Psoas muscle (tissue), 8 donors: ENCODE results near the gene ZFAND2A. TPM values are rescaled to one million over a fixed set of nuclear protein-coding genes. Genes with fewer than 3 reads are reported as not detected.

ENCODE experiments used
- ATAC-seq, 4 donors: fragments of 200-7000 bp; cut with Tn5 transposase; one replicate each; pipeline ENCODE4 v1.9.1; 2020; ENCODE audit warnings: moderate library complexity in 3 of 4, mild to moderate bottlenecking in 2 of 4
- DNase-seq, 2 donors: peaks; one replicate each; pipeline ENCODE4 v3.0.0-alpha.2; 2020
- H3K27ac ChIP-seq: fragments of 200-600 bp; one replicate; pipeline ENCODE4 v1.8.0; 2022
- H3K27me3 ChIP-seq, 3 donors: fragments of 200-600 bp in 1 of 3; one replicate each; pipeline versions ENCODE4 v1.6.1 to v1.8.0; 2013 to 2022; ENCODE audit warnings: low read length in 2 of 3, mild to moderate bottlenecking in 2 of 3, moderate library complexity in 1 of 3; ENCODE audit not compliant: insufficient read depth in 3 of 3
- H3K36me3 ChIP-seq, 2 donors: fragments of 200-600 bp in 1 of 2; one replicate each; pipeline versions ENCODE4 v1.6.1 to v1.8.0; 2013 to 2022; ENCODE audit warnings: low read depth in 1 of 2, mild to moderate bottlenecking in 1 of 2, moderate library complexity in 1 of 2; ENCODE audit not compliant: insufficient read depth in 1 of 2
- H3K4me1 ChIP-seq: fragments of 200-600 bp; one replicate; pipeline ENCODE4 v1.8.0; 2022
- H3K4me3 ChIP-seq: fragments of 200-600 bp; one replicate; pipeline ENCODE4 v1.8.0; 2022; ENCODE audit warnings: mild to moderate bottlenecking
- H3K9me3 ChIP-seq: fragments of 200-600 bp; one replicate; pipeline ENCODE4 v1.8.0; 2022
- WGBS, 3 donors: extraction: QIAGEN DNeasy Blood & Tissue Kit; methylation state at CpG; one replicate each; pipeline versions ENCODE4 v1.1.6 to v1.1.7; 2013; 5-methylcytosine and 5-hydroxymethylcytosine counted together
- intact Hi-C, 2 donors: fragments of 100-400 bp; cut with DNase I; formaldehyde crosslinking; loops; one replicate each; pipeline versions ENCODE4 v1.11.0 to v1.14.2; 2022
- polyA plus RNA-seq, 3 donors: library from polyadenylated mRNA; stranded (reverse); fragments of 200-250 nt; gene quantifications; one replicate each; pipeline ENCODE4 v1.2.3, GENCODE V29; 2013
- total RNA-seq, 4 donors: library from RNA; stranded (reverse); fragmentation: NEBNext Ultra II Directional in 2 of 4; extraction: Animal tissue kit (Norgen Biotek cat#: 25700) in 2 of 4; gene quantifications; one replicate each; pipeline versions ENCODE4 v1.2.1 to v1.2.4, GENCODE V29; 2021 to 2023
- TF ChIP-seq, protein P1 (sequence below): fragments of 200-600 bp; IDR thresholded peaks from one replicate; pipeline ENCODE4 v1.8.0; 2022; ENCODE audit warnings: antibody characterized with exemption
- donor health status: healthy with polysubstance abuse.
- donor health status: DM: no; HTN: no; CAD: no; lungs with moderate emphysema.
- donor health status: Bipolar disorder and iron deficiency.
- donor health status: healthy.
- donor health status: DM: yes; HTN: yes; CAD: no.
- donor health status: DM: no; HTN: no; CAD: no.
- donor health status: DM: no; HTN: no; CAD: no.
- donor health status: DM: yes; HTN: yes; CAD: no.

Gene ZFAND2A
- total and polyA plus RNA-seq, 7 donors: 5.7 to 61.1 (median 18.4) TPM

DNA sequence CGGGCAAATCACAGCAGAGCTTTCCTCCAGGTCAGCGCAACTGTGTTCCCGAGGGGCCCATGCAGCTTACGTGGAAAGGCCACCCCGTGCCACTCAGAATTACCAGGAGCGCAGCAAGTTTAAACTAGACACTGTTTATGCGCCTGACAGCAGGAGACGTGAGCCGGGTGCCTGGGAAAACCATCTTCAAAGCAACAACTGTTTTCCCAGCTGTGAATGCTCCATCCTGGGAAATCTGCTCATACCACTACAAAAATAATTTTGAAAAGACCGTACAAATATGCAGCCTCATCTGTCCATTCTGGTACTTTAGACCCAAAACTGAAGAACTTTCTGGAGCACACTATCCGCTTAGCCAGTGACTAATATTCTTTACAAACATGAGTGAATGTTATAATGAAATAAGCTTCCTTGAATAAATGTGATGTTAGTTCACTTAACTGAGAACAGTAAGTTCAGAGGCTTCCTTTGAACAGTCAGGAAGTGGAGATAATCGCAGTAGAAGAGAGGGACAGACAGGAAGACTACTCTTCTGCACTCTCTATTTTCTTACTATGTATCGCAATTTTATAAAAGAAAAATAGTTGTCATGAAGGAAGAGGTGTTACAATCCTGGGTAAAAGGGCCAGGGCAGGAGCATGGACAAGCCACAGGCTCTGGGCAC lies 55.3 kb downstream of the ZFAND2A start:
- DNase-seq: peak in 1 of 2 donors; percentile 32
- H3K27ac ChIP-seq: peak overlapping the region; percentile 25
- no peaks in the 10 kb centered on the region for H3K36me3 ChIP-seq
- H3K4me1 ChIP-seq: peaks cover 16% of the 10 kb centered on the region
- ATAC-seq: no peak
- H3K9me3 ChIP-seq: no peaks in the 10 kb centered on the region
- 71 to 79% (median 73%) methylated on average over 13 of the region's 13 CpGs for WGBS, 3 donors
- intact Hi-C loops: no loop called here
- TF ChIP-seq, protein P1, sequence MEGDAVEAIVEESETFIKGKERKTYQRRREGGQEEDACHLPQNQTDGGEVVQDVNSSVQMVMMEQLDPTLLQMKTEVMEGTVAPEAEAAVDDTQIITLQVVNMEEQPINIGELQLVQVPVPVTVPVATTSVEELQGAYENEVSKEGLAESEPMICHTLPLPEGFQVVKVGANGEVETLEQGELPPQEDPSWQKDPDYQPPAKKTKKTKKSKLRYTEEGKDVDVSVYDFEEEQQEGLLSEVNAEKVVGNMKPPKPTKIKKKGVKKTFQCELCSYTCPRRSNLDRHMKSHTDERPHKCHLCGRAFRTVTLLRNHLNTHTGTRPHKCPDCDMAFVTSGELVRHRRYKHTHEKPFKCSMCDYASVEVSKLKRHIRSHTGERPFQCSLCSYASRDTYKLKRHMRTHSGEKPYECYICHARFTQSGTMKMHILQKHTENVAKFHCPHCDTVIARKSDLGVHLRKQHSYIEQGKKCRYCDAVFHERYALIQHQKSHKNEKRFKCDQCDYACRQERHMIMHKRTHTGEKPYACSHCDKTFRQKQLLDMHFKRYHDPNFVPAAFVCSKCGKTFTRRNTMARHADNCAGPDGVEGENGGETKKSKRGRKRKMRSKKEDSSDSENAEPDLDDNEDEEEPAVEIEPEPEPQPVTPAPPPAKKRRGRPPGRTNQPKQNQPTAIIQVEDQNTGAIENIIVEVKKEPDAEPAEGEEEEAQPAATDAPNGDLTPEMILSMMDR: no peak
- H3K4me3 ChIP-seq: no peak overlapping the region
- H3K27me3 ChIP-seq: no peaks in the 10 kb centered on the region

DNA sequence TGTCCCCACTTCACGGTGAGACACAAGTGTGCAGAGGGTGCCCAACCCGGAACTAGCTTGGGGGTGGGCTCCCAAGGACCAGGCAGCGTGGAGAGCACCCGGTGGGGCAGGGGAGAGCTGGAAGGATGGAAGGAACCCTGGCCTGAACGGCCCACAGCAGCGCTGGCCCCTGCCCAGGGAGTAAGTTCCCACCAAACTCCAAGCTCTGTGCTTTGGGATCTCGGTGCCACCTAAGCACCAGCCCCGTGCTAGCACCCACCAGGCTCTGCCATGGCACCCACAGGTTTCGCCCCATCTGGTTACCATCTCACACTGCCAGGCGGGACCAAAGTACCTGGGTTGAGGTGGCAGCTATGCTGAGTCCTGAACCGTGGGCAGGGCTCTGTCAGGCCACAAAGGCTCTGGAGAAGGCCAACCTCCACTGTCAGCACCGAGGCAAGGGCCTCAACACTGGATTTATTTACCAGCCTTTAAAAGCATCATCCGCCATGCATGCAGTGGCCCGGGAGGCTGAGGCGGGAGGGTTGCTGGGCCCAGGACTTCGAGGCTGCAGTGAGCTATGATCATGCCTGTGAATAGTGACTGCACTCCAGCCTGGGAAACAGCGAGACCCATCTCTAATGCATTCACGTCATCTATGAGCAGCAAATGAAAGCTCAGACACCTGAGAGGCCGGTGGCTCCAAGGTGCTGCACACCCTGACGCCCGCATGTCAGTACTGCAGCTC lies 56.0 kb downstream of the ZFAND2A start:
- H3K4me1 ChIP-seq: peaks cover 16% of the 10 kb centered on the region
- DNase-seq: peak in 1 of 2 donors; percentile 34
- H3K4me3 ChIP-seq: no peak overlapping the region
- no peak for ATAC-seq
- no peaks in the 10 kb centered on the region for H3K9me3 ChIP-seq
- H3K27ac ChIP-seq: peak overlapping the region; percentile 46
- TF ChIP-seq, protein P1: no peak
- WGBS, 3 donors: 85 to 86% (median 86%) methylated on average over 20 to 21 of the region's 21 CpGs
- no peaks in the 10 kb centered on the region for H3K36me3 ChIP-seq
- H3K27me3 ChIP-seq: no peaks in the 10 kb centered on the region
- intact Hi-C loops: loop anchor here in 1 of 2 donors (1.0 kb wide), 1 partner anchor 26 kb away; no protein-coding TSS in a partner anchor

DNA sequence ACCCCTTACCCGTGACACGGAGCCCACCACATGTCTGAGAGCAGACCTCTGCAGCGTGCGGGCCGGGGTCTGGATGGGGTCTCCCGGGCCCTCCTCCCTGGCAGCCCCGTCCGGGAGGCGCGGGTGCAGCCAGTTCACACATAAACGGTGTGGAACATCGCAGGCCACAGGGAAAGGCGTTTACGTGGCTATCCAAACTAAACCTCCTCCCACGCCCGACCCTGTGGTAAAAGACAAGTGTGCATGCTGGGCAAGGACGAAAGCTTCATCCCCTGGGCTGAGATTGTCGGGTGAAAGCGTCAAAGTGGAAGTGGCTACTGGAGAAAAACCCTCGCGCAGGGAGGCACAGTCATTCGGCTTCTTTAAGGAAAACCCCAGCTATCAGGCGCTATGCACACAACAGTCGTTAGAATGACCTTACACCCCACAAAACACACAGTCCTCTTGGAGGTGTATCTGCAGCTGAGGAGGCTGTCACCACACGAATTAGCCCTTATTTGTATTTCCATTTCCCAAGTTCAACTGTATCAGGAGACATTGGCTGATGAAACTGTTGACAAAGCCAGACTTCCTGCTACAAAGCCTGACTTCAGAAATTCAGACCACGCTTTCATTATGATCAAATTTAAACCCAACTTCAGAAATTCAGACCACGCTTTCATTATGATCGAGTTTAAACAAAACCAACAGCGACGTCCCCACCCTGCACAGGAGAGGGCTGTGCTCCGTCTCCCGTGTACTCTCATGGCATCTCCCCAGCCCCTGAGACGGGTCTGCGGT lies 56.8 kb downstream of the ZFAND2A start:
- DNase-seq: peak in 1 of 2 donors; percentile 27
- intact Hi-C loops: loop anchor here in 1 of 2 donors (1.0 kb wide), 1 partner anchor 25 kb away; no protein-coding TSS in a partner anchor
- no peak for ATAC-seq
- Histone ChIP-seq H3K9me3 (no peaks in the 10 kb centered on the region), H3K4me3 (no peak overlapping the region), H3K27me3 (no peaks in the 10 kb centered on the region), H3K36me3 (no peaks in the 10 kb centered on the region), H3K27ac (peak overlapping the region; percentile 46), H3K4me1 (peaks cover 16% of the 10 kb centered on the region)
- 86 to 91% (median 89%) methylated on average over 34 of the region's 34 CpGs for WGBS, 3 donors
- TF ChIP-seq, protein P1: no peak

Other genes with a start within 250 kb of the ZFAND2A start
- gene ADAP1, start 205.5 kb downstream of the ZFAND2A start, total RNA-seq: 1 to 10 TPM in 3 of 4 donors, under 1 TPM in 1; 0.88 to 1.4 (median 1.2) TPM
- gene ADAP1, start 205.5 kb downstream of the ZFAND2A start, polyA plus RNA-seq: under 1 TPM; 0.18 to 0.56 (median 0.56) TPM
- 1 to 10 TPM; 4.5 to 7.9 (median 6.9) TPM for gene COX19, start 184.6 kb downstream of the ZFAND2A start, total RNA-seq
- 10 to 100 TPM in 2 of 3 donors, 1 to 10 TPM in 1; 5.6 to 12.2 (median 11.3) TPM for gene COX19, start 184.6 kb downstream of the ZFAND2A start, polyA plus RNA-seq
- not detected for gene CYP2W1, start 177.0 kb downstream of the ZFAND2A start, total RNA-seq
- not detected for gene CYP2W1, start 177.0 kb downstream of the ZFAND2A start, polyA plus RNA-seq
- 10 to 100 TPM in 1 of 4 donors, 1 to 10 TPM in 3; 5.0 to 12.1 (median 7.5) TPM for gene GPR146, start 115.7 kb downstream of the ZFAND2A start, total RNA-seq
- gene GPR146, start 115.7 kb downstream of the ZFAND2A start, polyA plus RNA-seq: 10 to 100 TPM in 1 of 3 donors, 1 to 10 TPM in 2; 9.4 to 14.0 (median 9.9) TPM
- 1 to 10 TPM; 1.1 to 3.1 (median 1.5) TPM for gene GPER1, start 72.1 kb downstream of the ZFAND2A start, total RNA-seq
- 1 to 10 TPM in 2 of 3 donors, under 1 TPM in 1; 0.90 to 1.5 (median 1.4) TPM for gene GPER1, start 72.1 kb downstream of the ZFAND2A start, polyA plus RNA-seq
- gene UNCX, start 72.7 kb upstream of the ZFAND2A start, total RNA-seq: not detected
- gene UNCX, start 72.7 kb upstream of the ZFAND2A start, polyA plus RNA-seq: not detected